Measurements from ENCODE around the gene LRIG2.
"Not testable (repeated sequence)": the region's sequence is repeated elsewhere in the genome, so short reads cannot be mapped to it uniquely, and the experiment has no call there.

The LRIG2 gene

DNA sequence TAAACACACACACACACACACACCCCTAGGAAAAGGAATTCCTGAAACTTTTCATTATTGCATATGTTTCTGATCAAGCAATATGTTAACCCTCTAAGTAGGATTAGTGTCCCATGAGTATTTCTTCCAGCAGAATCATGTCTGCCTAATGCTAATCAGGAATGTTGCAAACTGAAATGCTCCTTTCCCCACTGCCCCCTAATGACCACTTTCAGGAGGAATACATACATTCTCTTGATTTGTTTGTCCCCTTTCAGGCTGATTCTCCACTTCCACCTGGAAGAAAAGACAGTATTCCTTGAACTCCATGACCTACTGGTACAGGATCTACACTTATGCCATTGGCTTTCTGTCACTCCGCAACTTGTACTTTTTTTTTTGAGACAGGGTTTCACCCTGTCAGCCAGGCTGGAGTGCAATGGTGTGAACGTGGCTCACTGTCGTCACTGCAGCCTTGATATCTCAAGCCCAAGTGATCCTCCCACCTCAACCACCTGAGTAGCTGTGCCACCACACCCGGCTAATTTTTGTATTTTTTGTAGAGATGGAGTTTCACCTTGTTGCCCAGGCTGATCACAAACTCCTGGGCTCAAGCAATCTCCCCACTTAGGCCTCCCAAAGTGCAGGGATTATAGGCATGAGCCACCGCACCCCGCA is 56.7 kb downstream of the LRIG2 start:
- no peak for DNase-seq (ENCODE audit: low read depth in 2 of 2)

DNA sequence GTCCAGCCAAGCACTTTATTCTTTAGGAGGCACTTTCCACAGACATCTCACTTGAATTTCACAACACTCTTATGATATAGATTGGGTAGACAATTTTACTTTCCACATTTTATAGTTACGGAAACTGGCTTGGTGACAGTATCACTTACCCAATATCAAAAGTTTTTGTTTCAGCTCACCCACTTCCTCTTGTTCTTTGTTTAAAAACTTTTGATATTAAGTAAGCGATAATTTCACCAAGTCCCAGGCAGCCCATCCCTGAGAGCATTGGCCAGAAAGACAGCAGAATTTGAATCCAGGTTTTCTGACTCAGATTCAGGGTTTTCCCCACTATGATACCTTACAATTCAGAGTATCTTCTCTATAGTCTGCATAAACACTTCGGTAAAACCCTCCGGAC is 60.0 kb downstream of the LRIG2 start:
- DNase-seq (ENCODE audit: low read depth in 2 of 2) = peak in 1 of 2 donors; percentile 5

DNA sequence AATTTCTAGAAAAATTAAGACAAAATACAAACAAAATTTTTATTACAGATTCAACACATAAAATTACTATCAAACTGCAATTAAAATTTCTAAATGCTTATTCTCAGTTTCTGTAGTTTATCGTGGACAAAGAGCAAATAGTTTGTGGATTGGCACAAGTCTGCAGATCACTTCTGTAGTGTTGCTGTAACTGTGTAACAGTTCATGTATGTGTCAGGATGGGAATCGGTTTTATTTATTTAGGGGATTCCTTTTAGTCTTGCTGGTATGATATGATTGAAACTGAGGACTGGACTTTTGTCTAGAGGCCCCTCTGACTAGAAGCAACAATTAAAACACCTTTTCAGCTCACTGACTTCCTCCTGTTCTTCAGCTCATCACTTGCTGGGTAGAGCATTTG is 60.8 kb downstream of the LRIG2 start:
- DNase-seq (ENCODE audit: low read depth in 2 of 2) = no peak

DNA sequence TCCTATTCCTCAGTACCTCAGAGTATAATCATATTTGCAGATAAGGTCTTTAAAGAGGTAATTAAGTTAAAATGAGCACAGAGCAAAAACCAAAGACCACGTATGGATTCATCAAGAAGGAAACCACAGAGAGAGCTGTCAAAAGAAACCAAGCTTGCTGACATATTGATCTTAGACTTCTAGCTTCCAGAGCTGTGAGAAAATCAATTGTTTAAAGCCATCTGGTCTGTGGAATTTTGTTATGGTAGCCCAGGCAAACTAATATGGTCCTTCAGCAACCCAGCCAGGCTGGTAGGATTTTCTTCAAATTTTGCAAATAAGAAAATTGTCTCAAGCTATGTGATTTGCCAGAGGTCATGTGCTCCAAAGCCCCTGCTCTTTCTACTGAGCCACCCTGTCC is 62.5 kb downstream of the LRIG2 start:
- no peak for DNase-seq (ENCODE audit: low read depth in 2 of 2)

DNA sequence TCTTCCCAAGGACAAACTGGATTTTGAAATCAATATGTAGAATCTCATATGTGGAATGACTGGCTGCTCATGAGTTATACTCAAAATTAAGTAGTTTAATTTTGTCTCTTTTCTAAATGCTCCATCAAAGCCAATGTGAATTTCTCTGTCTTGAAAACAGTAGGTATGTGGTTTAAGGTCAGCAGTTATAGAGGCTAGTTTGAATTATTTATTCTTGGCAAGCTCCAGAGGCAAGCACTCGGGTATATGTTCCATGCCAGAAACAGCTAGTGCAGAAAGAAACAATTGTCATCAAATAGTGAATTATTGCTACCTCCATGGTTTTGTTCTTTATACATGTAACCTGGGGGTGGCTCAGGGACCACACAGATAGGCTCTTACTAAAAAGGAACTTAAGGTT is 63.5 kb downstream of the LRIG2 start:
- no peak for DNase-seq (ENCODE audit: low read depth in 2 of 2)

DNA sequence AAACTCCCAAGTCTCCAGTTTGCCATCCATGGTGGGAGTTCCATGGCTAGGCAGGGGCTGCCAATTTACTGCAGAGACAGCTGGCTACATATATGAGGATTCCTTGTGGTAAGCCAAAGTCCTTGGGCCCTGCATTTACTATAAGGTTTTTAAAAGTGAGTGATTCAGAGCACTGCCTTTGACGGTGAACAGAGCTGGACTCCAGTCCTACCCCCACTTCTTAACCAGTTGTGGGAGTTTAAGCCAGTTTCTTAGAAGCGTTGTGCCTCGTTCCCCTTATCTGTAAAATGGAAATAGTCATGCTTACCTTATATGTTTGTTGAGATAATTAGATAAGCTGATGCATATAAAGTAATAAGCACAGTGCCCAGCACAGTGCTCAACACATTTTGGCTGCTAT is 64.6 kb downstream of the LRIG2 start:
- DNase-seq (ENCODE audit: low read depth in 2 of 2) = no peak

DNA sequence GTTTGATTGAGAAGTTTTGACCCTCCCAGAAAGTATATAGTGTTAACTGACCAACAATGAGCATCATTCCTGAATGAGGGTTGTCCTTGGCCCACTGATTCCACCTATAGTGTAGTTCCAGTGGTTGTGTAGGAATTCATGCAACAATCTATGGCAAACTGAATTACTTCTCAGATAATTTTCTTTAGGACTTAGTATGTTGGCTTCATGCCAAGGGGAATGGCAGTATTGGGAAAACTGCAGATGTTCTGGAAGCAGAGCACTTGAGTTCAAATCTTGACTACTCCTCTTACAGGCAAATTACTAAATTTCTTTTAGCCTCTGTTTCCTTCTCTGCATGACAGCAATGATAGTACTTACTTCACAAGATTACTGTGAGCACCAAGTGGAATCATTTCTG is 65.8 kb downstream of the LRIG2 start:
- no peak for DNase-seq (ENCODE audit: low read depth in 2 of 2)

DNA sequence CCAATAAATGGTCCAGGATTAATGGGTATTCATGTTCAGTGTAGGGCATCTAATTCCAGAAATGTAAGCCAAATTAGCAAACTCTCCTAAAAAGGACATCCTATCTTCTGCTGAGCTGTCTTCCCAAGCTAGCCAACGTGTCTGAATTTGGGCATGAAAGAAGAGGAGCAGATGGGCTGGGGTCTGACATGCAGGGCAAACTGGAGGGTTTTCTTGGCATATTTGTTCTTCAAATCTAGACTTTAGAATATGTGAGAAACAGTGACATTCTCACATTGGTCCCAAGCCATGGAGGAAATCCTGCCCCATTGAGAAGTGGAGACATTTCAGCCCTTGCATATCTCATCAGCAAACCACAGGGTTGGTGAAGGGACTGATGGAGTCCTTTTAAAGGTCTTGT is 67.2 kb downstream of the LRIG2 start:
- DNase-seq (ENCODE audit: low read depth in 2 of 2) = no peak

DNA sequence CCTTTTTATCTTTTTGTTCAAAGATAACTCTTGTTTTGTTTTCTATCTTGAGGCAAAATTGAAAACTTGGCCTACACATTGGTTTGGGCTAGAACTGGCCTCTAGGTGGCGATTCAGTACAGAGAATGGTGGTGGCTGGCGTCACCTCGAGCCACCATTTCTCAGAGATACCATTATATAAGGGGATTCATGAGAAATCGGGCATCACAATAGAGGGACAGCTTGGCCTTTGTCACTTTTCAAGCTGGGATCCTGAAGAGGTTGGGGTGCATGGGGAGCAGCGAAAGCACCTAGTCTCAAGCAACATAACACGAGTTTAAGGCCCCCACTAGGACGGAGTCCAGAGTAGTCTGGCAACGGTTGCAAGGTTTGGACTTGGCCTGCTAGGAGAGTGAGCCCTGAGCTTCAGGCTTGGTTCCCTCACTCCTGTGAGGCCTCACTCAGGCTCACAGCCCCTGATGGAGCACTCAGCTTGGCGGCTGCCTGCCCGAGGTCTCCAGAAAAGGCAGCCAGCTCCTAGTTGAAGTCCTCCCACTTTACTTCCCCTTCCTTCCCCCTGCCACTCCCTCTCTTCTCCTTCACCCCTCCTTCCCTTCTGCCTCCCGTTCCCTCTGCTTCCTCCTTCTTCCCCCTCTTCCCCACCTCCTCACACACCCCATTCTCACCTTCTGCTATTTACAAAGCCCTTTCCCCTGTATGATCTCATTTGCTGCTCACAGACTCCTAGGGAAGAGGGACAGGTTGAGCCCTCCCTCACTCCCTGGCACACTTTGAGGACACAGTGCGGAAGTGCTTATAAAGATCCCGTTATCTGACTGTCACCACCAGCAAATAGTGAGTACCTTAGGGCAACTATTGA is 67.8 kb downstream of the LRIG2 start:
- DNase-seq (ENCODE audit: low read depth in 2 of 2) = peak in 1 of 2 donors; percentile 25

DNA sequence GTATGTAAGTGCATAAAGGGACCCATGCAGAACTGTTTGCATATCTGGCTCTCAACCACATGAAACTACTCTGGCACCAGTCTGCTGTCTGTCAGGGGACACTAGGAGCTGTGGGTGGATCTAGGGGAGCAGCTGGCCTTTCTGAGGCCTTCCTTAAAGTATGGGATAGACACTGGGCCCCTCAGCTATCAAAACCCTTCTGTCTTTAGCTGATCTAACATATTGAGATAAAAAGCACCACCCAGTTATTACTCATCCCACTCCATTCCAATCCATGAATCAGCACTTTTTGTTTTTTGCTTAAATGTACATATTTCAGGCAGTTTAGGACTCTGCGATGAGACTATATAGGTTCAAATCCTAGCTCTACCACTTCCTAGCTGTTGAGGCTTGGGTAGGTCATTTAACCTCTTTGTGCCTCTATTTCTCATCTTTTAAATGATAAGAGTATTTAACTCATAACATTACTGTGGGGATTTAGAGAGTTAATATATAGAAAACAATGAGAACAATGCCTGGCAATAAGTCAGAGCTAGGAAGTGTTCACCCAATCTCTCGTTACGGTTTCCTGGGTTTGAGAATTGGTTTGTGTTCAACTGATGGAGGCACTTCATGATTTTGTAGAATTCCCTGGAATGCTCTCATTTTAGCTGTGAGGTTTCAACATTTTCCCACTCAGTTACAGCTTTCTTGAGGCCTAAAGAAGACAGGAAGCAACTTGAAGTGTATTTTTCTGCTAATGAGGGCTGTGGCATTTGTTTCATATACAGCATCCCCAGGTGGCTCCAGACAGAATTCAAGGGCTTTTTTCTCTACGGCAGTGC is 68.9 kb downstream of the LRIG2 start:
- DNase-seq (ENCODE audit: low read depth in 2 of 2) = no peak

DNA sequence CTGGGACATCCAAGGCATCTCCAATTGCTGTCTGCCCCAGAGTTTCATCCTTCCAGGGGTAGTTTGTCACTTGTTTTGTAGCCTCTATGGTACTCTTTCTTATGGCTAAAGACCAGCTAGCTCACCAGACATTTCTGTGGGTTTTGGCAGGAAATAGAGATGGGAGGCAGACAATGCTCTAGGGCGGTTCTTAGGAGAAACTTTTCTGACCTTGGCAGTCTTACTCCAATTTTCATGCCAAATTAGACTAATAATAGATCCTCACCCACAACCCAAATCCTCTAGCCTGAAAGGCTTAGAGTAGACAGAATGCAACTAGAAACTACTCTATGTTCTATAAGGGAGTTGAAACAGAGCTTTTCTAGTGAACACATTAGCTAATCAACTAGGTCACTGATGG is 69.8 kb downstream of the LRIG2 start:
- DNase-seq (ENCODE audit: low read depth in 2 of 2) = no peak

DNA sequence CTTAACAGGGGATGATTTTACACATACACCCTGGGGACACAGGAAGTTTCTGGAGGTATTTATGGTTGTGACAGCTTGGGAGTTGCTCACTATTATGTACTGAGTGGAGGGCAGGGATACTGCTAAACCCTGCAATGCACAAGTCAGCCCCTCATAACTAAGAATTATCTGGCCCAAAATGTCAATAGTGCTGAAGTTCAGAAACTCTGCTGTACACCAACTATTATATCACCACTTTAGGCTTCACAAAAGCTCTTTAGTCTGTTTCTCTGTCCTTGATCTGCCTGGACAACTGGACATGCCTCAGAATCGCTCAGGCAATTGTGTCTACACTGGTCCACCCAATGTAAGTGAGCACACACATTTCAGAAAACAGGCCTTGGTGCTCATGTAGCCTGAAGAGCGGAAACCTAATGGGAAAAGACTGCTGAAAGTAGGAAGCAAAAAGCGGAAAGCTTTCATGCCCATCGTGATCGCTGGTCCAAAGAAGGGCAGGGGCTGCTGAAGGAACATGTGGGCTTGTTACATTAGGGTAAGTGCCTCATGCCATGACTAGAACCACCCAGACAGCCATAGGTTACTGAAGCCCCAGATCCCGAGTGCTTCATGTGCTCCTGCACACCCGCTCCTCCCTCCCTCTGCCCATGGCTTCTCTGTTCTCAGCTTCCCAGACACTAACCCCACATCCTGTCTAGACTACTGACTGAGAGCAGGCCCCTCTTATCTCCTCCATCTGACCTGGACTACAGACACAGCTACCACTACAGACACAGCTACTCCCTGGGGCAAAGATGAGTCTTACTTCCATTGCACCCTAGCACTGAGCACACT is 73.5 kb downstream of the LRIG2 start:
- no peak for DNase-seq (ENCODE audit: low read depth in 2 of 2)

DNA sequence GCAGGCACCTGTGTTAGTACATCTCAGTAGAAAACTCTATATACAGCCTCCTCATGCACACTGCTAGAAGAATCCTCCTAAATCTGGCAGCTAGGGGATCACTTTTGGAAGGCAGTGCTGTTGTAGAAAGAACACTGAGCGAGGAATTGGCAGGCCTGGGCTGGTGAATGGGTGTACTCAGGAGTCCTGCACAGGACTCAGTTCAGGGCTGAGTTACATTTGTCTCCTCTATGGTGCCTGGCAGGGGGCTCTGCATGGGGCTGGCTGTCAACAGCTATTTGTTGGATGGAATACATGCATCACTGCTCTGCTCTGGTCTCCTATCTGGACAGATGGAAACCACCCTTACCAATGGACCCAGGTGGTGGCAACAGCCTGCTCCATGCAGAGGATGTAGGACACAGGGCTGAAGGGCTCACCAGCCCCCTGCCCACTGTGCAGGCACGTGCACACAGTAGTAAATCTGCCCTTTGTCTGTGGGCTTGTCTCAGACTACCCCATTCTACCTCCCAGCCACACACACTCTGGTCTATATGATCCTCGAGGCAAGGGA is 74.2 kb downstream of the LRIG2 start:
- no peak for DNase-seq (ENCODE audit: low read depth in 2 of 2)

DNA sequence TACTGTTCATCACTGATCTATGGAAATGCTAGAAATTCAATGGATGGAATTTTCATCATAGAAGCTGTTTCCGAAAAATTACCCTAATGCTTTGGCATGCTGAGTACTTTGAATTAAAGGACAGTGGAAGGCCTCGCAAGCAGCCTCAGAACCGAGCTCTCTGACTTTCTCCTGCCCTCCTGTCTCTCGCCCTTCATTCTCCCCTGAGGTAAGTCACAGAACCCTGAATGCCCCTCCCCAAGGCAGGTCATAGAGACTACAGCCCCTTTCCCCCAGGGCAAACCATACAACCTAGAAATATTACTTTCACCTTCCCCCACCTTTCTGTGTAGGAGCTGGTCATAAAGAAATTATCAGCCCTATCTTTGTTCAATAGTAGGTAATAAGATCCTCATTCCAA is 74.8 kb downstream of the LRIG2 start:
- no peak for DNase-seq (ENCODE audit: low read depth in 2 of 2)

DNA sequence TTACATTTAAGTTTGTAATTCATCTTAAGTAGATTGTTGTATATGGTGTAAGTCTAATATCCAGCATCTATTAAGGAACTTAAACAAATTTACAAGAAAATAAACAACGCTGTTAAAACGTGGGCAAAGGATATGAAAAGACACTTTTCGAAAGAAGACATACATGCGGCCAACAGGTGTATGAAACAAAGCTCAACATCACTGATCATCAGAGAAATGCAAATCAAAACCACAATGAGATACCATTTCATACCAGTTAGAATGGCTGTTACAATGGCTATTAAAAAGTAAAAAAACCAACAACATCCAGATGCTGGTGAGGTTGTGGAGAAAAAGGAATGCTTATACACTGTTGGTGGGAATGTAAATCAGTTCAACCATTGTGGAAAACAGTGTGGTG is 77.5 kb downstream of the LRIG2 start:
- DNase-seq (ENCODE audit: low read depth in 2 of 2) = not testable (repeated sequence)

DNA sequence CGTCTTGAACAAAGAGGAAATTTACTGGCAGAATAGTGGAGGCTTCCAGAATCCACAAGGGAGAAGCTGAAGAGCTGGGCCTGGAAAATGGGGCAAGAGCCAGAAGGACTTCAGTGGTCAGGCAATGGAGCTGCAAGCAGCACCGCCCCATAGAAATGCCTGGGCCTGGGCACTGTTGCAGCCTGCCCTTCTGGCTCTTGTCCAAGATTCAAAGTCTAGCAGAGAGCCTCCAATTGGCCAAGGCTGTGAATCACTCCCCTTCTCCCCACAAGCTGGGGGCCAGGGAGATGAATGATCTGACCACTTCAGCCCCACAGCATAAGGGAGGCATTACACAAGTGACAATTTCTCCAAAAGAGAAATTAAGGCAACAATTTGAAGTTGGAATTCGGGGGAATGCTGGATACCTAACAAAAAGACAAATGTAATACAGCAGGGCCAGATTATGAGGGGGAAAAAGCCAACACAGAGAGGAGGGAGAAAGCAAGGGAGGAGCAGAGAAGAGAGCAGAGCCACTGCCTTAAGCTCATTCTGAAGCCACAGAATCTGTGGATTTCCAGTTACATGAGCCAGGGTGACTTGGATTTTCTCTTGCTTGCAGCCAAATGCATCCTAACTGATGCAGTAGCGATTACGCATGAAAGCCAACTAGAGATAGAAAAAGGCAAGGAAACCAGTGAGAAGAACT is 80.3 kb downstream of the LRIG2 start:
- DNase-seq (ENCODE audit: low read depth in 2 of 2) = no peak

DNA sequence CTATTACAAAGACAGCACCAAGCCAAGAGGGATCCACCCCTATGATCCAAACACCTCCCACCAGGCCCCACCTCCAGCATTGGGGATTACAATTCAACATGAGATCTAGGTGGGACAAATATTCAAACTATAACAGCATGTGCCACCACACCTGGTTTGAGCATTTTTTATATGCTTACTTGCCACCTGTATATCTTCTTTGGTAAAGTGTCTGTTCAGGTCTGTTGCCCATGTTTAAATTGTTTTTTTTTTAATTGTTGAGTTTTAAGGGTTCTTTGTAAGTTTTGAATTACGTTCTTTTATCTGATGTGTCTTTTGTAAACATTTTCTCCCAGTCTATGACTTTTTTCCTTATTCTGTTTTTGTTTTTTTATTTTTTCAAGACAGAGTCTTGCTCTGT is 83.4 kb downstream of the LRIG2 start:
- no peak for DNase-seq (ENCODE audit: low read depth in 2 of 2)

DNA sequence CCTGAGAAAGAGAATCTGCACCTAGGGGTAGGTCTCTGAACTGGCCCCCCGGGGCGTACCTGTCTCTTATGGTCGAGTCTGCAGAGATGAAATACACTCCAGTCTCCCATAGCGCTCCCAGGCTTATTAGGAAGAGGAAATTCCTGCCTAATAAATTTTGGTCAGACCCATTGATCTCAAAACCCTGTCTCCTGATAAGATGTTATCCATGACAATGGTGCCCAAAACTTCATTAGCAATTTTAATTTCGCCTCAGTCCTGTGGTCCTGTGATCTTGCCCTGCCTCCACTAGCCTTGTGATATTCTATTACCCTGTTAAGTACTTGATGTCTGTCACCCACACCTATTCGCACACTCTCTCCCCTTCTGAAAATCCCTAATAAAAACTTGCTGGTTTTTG is 85.7 kb downstream of the LRIG2 start:
- not testable (repeated sequence) for DNase-seq (ENCODE audit: low read depth in 2 of 2)

DNA sequence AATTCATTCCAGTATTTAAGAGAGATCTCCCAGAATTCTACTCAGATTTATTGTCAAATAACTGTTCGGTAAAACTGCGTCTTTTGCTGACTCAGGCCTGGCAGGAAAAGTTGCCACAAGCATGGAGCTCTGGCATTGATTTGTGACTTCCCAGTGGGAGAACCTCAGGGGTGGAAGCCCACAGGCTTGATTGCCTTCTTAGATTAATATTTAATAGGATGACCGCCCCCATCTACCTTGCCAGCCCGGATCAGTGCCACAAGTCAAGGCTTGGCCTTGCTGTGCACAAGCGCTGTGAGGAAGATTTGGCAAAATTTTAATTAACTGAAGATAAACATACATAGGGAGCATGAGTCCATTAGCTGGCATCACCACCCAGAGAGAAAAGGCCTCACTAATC is 93.5 kb downstream of the LRIG2 start:
- no peak for DNase-seq (ENCODE audit: low read depth in 2 of 2)

DNA sequence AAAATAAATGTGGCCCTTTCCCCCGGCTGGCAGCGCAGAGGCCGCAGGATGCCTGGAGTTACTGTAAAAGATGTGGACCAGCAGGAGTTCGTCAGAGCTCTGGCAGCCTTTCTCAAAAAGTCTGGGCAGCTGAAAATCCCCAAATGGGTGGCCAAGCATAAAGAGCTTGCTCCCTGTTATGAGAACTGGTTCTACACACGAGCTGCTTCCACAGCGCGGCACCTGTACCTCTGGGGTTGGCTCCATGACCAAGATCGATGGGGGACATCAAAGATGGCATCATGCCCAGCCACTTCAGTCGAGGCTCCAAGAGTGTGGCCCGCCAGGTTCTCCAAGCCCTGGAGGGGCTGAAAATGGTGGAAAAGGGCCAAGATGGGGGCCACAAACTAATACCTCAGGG is 95.9 kb downstream of the LRIG2 start:
- no peak for DNase-seq (ENCODE audit: low read depth in 2 of 2)

DNA sequence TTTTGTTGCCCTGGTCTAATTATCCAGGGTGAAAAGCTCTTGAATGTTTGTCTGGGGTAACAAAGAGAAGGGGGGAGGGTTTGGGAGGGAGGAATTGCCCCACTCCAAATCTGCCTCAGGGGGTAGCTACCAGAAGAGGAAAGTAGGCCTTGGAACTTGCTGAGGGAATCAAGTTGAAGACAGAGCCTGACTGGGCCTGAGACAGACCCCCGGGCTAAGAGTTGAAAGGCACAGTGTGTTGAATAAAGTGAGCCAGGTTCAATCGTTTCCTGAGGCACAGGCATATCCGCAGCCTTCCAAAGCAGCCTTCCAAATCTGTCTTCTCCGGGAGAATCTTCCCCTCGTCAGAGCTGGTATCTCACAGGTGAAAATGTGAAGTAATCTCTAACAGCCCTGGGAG is 96.6 kb downstream of the LRIG2 start:
- DNase-seq (ENCODE audit: low read depth in 2 of 2) = no peak

Data from stimulated activated CD8-positive, alpha-beta memory T cell treated with anti-CD3 and anti-CD28 coated beads, Interleukin-15, amount 100 ng/mL, for 48 hours (primary cell).